H1 (cell line): ENCODE measurements around the gene SAMD7. TPM values are rescaled to one million over a fixed set of nuclear protein-coding genes. Genes with fewer than 3 reads are reported as not detected.

Experiments
- CBX8 ChIP-seq: fragments of 300-800, 300-1000 bp; sonication (generic); IDR thresholded peaks from 2 replicates; pipeline ENCODE4 v1.7.1; 2016; ENCODE audit warnings: low read depth, low read length, borderline replicate concordance
- CEBPB ChIP-seq: IDR thresholded peaks from 2 replicates; pipeline ENCODE4 v1.6.1; 2012; ENCODE audit warnings: low read depth, low read length
- CHD2 ChIP-seq: IDR thresholded peaks from 2 replicates; pipeline ENCODE4 v1.6.1; 2012; ENCODE audit warnings: low read length, improper control_type of control experiment
- CREB1 ChIP-seq: IDR thresholded peaks from 2 replicates; pipeline ENCODE4 v1.6.1; 2012; ENCODE audit warnings: inconsistent platforms
- CTBP2 ChIP-seq: IDR thresholded peaks from 2 replicates; pipeline ENCODE4 v1.7.0; 2011; ENCODE audit warnings: borderline replicate concordance, mild to moderate bottlenecking, moderate library complexity, mixed read lengths, low read length; ENCODE audit not compliant: insufficient read depth, insufficient read length
- EGR1 ChIP-seq: IDR thresholded peaks from 2 replicates; pipeline ENCODE4 v1.6.1; 2011; ENCODE audit warnings: low read depth, low read length, borderline replicate concordance
- HDAC2 ChIP-seq, 2 experiments: fragments of 300-600 bp in 1 of 2; sonication (generic) in 1 of 2; IDR thresholded peaks; 2 replicates each; pipeline ENCODE4 v1.6.1; 2011 to 2012; ENCODE audit warnings: low read depth in 2 of 2, low read length in 2 of 2, mild to moderate bottlenecking in 2 of 2, moderate library complexity in 2 of 2, borderline replicate concordance in 1 of 2, inconsistent platforms in 1 of 2
- JUND ChIP-seq: IDR thresholded peaks from 2 replicates; pipeline ENCODE4 v1.6.1; 2011; ENCODE audit warnings: mild to moderate bottlenecking, improper control_type of control experiment, low read length
- KDM4A ChIP-seq: IDR thresholded peaks from one replicate; pipeline ENCODE4 v1.7.1; 2012; ENCODE audit warnings: low read depth, mild to moderate bottlenecking, moderate library complexity, low read length, inconsistent platforms; ENCODE audit not compliant: severe bottlenecking
- NANOG ChIP-seq: IDR thresholded peaks from 2 replicates; pipeline ENCODE4 v1.6.1; 2011; ENCODE audit warnings: low read length, low read depth, mild to moderate bottlenecking, inconsistent platforms; ENCODE audit not compliant: insufficient read depth, poor library complexity, severe bottlenecking
- NRF1 ChIP-seq: IDR thresholded peaks from 2 replicates; pipeline ENCODE4 v1.6.1; 2011; ENCODE audit warnings: mild to moderate bottlenecking, low read depth, low read length, improper control_type of control experiment
- RAD21 ChIP-seq, 2 experiments: IDR thresholded peaks in 1 of 2; conservative IDR thresholded peaks in 1 of 2; 2 replicates each; pipeline ENCODE4 v1.6.1; 2011; ENCODE audit warnings: low read depth in 2 of 2, low read length in 2 of 2, improper control_type of control experiment in 1 of 2, inconsistent platforms in 1 of 2, mild to moderate bottlenecking in 1 of 2, moderate library complexity in 1 of 2
- RBBP5 ChIP-seq: IDR thresholded peaks from 2 replicates; pipeline ENCODE4 v1.7.1; 2012; ENCODE audit warnings: low read depth, mild to moderate bottlenecking, inconsistent platforms, low read length, moderate library complexity, borderline replicate concordance
- RNF2 ChIP-seq: fragments of 200-900, 300-1000 bp; sonication (generic); IDR thresholded peaks from 2 replicates; pipeline ENCODE4 v1.7.1; 2016; ENCODE audit warnings: borderline replicate concordance, low read depth, mild to moderate bottlenecking, antibody characterized with exemption, low read length; ENCODE audit not compliant: poor library complexity, severe bottlenecking; ENCODE audit errors: missing control alignments
- RXRA ChIP-seq: IDR thresholded peaks from 2 replicates; pipeline ENCODE4 v1.6.1; 2011; ENCODE audit warnings: low read depth, mild to moderate bottlenecking, low read length, moderate library complexity; ENCODE audit not compliant: insufficient read depth
- SAP30 ChIP-seq: fragments of 300-600 bp; sonication (generic); IDR thresholded peaks from 2 replicates; pipeline ENCODE4 v1.7.1; 2012; ENCODE audit warnings: low read length, moderate library complexity, mild to moderate bottlenecking, inconsistent platforms; ENCODE audit not compliant: insufficient read depth, insufficient replicate concordance
- SIN3A ChIP-seq, 2 experiments: IDR thresholded peaks in 1 of 2; conservative IDR thresholded peaks in 1 of 2; 2 replicates each; pipeline ENCODE4 v1.6.1; 2011 to 2012; ENCODE audit warnings: low read length in 2 of 2, improper control_type of control experiment in 1 of 2, low read depth in 1 of 2, mild to moderate bottlenecking in 1 of 2
- SIRT6 ChIP-seq: IDR thresholded peaks from one replicate; pipeline ENCODE4 v1.7.1; 2012; ENCODE audit warnings: low read length, inconsistent platforms
- SIX5 ChIP-seq: IDR thresholded peaks from 2 replicates; pipeline ENCODE4 v1.6.1; 2011; ENCODE audit warnings: mild to moderate bottlenecking, low read depth, low read length
- SUZ12 ChIP-seq: fragments of 200-600 bp; sonication (generic); IDR thresholded peaks from 2 replicates; pipeline ENCODE4 v1.6.1; 2012; ENCODE audit warnings: mild to moderate bottlenecking, inconsistent platforms, low read length, moderate library complexity, mixed read lengths
- TBP ChIP-seq: IDR thresholded peaks from 2 replicates; pipeline ENCODE4 v1.6.1; 2011; ENCODE audit warnings: low read depth, low read length, improper control_type of control experiment
- TCF12 ChIP-seq: IDR thresholded peaks from 2 replicates; pipeline ENCODE4 v1.6.1; 2011; ENCODE audit warnings: low read depth, mild to moderate bottlenecking, low read length
- YY1 ChIP-seq: IDR thresholded peaks from 2 replicates; pipeline ENCODE4 v1.6.1; 2011; ENCODE audit warnings: low read depth, mild to moderate bottlenecking, low read length
- polyA plus RNA-seq, 7 experiments: library from polyadenylated mRNA; depleted of rRNA in 3 of 7; stranded (reverse) in 5 of 7; unstranded in 2 of 7; fragments of >200 nt in 5 of 7; fragments of 200-250 nt in 2 of 7; gene quantifications; 1 replicate in 5 of 7; 2 replicates in 1 of 7; 4 replicates in 1 of 7; pipeline versions ENCODE4 v1.2.1 to v1.2.3, GENCODE V29; 2011 to 2013; ENCODE audit warnings: missing spikeins in 2 of 7, mixed read lengths in 2 of 7
- total RNA-seq: library from RNA; stranded (reverse); fragmentation: NEBNext Ultra II Directional; extraction: Animal tissue kit (Norgen Biotek cat#: 25700); gene quantifications from 2 replicates; pipeline ENCODE4 v1.2.1, GENCODE V29; 2021

The SAMD7 gene
- total and polyA plus RNA-seq, 2 of the 8 experiments (the other 6 are each of a cell fraction or from before 2014, with no cell fraction given), result not detected

DNA sequence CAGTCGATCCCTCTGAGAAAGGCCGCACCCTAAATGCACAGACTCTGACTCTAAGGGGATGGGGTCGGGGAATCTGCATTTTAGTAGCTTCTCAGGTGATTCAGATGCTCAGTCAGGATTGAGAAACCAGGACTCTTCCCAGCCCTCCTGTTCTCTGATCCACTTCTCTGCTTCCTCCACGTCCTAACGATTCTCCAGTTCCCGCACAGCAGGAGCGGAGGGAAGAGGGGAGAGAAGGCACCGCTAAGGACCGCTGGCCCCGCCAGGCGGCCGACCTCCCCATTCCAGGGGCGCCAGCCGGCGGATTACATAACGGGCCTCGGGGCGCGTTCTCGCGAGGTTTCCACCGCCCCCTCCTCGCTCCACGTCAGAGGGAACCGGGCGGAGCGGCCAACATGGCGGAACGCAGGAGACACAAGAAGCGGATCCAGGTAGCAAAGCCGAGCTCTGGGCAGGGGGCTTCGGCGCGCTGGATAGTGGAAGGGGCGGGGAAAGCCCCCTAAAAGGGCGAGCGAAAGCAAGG lies 55.1 kb downstream of the SAMD7 start, which contains the start of gene SEC62 (continued):
- TF ChIP-seq YY1 (peak; percentile 97), TBP (peak; percentile 92), SIX5 (no peak), CBX8 (no peak), CHD2 (peak; percentile 98), CEBPB (peak; percentile 82), HDAC2 (IDR thresholded peaks at IDR 0.05; ENCODE audit: borderline replicate concordance in 1 of 2, low read depth in 2 of 2, low read length in 2 of 2) (peak in 1 of 2 experiments; percentile 30; a peak in 1 of 4 replicates), TCF12 (no peak), SUZ12 (no peak), CREB1 (peak; percentile 84), RBBP5 (no peak), SIRT6 (no peak), RAD21 (IDR thresholded peaks at IDR 0.05 in 1 of 2, conservative IDR thresholded peaks at IDR 0.05 in 1 of 2; ENCODE audit: low read depth in 2 of 2, low read length in 2 of 2) (peak; percentile 61 to 72), EGR1 (peak; percentile 98), SAP30 (no peak), RNF2 (no peak), SIN3A (conservative IDR thresholded peaks at IDR 0.05 in 1 of 2, IDR thresholded peaks at IDR 0.05 in 1 of 2; ENCODE audit: low read depth in 1 of 2, low read length in 2 of 2) (peak in 1 of 2 experiments; percentile 49; a peak in 1 of 4 replicates), NANOG (no peak), KDM4A (peak; percentile 42), NRF1 (no peak), RXRA (no peak), CTBP2 (peak; percentile 77), JUND (no peak)
